Uterus (tissue), 2 donors: ENCODE results near the gene BABAM2.

Experiments used
- POLR2A ChIP-seq, 2 donors: fragments of 450-650 bp; IDR thresholded peaks; one replicate each; pipeline ENCODE4 v1.6.1; 2016; ENCODE audit warnings: antibody characterized with exemption in 2 of 2, mild to moderate bottlenecking in 1 of 2, moderate library complexity in 1 of 2
- TF ChIP-seq, protein P1 (sequence below), 4 experiments: fragments of 200-600 bp in 2 of 4; fragments of 450-650 bp in 2 of 4; sonication (generic) in 2 of 4; IDR thresholded peaks; one replicate each; pipeline ENCODE4 v1.5.1; 2016 to 2019; ENCODE audit warnings: antibody characterized with exemption in 4 of 4, mild to moderate bottlenecking in 2 of 4, moderate library complexity in 1 of 4

DNA sequence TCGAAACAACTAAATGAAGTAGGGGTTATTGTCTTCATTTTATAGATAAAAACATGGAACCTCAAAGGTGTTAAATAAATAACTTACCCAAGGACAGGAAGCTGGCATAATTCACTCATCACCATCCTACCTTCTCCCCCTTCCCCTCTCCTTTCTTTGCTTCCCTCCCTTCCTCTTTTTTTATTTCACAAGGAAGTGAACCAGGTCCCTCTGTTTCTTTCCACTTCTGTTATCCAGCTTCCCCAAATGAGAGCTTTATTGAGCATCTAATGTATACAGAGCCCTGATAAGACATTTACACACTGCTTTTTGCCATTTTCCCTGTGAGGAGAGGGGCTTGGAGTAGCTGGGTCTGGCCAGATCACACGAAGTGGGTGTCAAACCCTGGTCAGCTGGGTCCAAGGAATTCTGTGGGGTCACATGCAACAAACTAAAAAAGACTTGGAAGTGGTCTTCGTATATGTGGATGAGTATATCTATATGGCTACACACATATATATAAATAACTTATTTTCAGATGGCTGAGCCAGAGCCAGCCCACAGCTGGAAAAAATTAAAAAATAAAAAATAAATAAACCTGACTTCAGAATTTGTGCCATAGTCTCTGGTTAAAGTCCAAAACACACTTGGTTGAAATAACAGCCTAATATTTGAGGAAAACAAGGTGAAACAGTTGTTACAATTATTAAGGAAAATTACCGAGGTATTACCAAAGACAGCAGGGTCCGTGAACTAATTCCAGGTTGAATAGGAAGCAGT, 452.8 kb downstream of the BABAM2 start:
- no peak for TF ChIP-seq POLR2A (IDR thresholded peaks at IDR 0.05)
- TF ChIP-seq, protein P1, sequence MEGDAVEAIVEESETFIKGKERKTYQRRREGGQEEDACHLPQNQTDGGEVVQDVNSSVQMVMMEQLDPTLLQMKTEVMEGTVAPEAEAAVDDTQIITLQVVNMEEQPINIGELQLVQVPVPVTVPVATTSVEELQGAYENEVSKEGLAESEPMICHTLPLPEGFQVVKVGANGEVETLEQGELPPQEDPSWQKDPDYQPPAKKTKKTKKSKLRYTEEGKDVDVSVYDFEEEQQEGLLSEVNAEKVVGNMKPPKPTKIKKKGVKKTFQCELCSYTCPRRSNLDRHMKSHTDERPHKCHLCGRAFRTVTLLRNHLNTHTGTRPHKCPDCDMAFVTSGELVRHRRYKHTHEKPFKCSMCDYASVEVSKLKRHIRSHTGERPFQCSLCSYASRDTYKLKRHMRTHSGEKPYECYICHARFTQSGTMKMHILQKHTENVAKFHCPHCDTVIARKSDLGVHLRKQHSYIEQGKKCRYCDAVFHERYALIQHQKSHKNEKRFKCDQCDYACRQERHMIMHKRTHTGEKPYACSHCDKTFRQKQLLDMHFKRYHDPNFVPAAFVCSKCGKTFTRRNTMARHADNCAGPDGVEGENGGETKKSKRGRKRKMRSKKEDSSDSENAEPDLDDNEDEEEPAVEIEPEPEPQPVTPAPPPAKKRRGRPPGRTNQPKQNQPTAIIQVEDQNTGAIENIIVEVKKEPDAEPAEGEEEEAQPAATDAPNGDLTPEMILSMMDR (IDR thresholded peaks at IDR 0.05): no peak
